ENCODE measurements around the gene CLEC11A. TPM values are rescaled to one million over a fixed set of nuclear protein-coding genes. Genes with fewer than 3 reads are reported as not detected.

Gene CLEC11A
- total and polyA plus RNA-seq, 9 of the 15 experiments (the other 6 are each of a cell fraction or from before 2014, with no cell fraction given), result 0.39 to 43.9 (median 3.4) TPM

DNA sequence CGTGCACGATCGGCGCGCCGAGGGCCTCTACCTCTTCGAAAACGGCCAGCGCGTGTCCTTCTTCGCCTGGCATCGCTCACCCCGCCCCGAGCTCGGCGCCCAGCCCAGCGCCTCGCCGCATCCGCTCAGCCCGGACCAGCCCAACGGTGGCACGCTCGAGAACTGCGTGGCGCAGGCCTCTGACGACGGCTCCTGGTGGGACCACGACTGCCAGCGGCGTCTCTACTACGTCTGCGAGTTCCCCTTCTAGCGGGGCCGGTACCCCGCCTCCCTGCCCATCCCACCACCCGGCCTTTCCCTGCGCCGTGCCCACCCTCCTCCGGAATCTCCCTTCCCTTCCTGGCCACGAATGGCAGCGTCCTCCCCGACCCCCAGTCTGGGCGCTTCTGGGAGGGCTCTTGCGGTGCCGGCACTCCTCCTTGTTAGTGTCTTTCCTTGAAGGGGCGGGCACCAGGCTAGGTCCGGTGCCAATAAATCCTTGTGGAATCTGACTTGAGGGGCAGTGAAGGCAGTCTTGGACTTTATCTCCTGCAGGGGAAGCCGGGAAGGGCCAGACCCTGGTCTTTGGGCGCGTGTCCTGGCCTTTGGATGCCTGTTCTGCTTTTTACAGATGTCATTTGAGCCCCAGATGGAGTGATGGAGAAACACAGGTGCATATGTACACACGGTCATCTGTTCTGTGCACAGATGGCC is 2.2 kb downstream of the CLEC11A start (continued):
- TF ChIP-seq, protein P1, sequence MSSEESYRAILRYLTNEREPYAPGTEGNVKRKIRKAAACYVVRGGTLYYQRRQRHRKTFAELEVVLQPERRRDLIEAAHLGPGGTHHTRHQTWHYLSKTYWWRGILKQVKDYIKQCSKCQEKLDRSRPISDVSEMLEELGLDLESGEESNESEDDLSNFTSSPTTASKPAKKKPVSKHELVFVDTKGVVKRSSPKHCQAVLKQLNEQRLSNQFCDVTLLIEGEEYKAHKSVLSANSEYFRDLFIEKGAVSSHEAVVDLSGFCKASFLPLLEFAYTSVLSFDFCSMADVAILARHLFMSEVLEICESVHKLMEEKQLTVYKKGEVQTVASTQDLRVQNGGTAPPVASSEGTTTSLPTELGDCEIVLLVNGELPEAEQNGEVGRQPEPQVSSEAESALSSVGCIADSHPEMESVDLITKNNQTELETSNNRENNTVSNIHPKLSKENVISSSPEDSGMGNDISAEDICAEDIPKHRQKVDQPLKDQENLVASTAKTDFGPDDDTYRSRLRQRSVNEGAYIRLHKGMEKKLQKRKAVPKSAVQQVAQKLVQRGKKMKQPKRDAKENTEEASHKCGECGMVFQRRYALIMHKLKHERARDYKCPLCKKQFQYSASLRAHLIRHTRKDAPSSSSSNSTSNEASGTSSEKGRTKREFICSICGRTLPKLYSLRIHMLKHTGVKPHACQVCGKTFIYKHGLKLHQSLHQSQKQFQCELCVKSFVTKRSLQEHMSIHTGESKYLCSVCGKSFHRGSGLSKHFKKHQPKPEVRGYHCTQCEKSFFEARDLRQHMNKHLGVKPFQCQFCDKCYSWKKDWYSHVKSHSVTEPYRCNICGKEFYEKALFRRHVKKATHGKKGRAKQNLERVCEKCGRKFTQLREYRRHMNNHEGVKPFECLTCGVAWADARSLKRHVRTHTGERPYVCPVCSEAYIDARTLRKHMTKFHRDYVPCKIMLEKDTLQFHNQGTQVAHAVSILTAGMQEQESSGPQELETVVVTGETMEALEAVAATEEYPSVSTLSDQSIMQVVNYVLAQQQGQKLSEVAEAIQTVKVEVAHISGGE (CRISPR knock-in tag; IDR thresholded peaks at IDR 0.05), result peak in 2 of 3 experiments; percentile 76 to 87; a peak in 4 of 6 replicates
- TF ChIP-seq, protein P2, sequence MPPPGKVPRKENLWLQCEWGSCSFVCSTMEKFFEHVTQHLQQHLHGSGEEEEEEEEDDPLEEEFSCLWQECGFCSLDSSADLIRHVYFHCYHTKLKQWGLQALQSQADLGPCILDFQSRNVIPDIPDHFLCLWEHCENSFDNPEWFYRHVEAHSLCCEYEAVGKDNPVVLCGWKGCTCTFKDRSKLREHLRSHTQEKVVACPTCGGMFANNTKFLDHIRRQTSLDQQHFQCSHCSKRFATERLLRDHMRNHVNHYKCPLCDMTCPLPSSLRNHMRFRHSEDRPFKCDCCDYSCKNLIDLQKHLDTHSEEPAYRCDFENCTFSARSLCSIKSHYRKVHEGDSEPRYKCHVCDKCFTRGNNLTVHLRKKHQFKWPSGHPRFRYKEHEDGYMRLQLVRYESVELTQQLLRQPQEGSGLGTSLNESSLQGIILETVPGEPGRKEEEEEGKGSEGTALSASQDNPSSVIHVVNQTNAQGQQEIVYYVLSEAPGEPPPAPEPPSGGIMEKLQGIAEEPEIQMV (tag; conservative IDR thresholded peaks at IDR 0.05; ENCODE audit: low read depth), result no peak
- TF ChIP-seq, protein P3, sequence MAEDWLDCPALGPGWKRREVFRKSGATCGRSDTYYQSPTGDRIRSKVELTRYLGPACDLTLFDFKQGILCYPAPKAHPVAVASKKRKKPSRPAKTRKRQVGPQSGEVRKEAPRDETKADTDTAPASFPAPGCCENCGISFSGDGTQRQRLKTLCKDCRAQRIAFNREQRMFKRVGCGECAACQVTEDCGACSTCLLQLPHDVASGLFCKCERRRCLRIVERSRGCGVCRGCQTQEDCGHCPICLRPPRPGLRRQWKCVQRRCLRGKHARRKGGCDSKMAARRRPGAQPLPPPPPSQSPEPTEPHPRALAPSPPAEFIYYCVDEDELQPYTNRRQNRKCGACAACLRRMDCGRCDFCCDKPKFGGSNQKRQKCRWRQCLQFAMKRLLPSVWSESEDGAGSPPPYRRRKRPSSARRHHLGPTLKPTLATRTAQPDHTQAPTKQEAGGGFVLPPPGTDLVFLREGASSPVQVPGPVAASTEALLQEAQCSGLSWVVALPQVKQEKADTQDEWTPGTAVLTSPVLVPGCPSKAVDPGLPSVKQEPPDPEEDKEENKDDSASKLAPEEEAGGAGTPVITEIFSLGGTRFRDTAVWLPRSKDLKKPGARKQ (CRISPR knock-in tag; IDR thresholded peaks at IDR 0.05), result no peak
- TF ChIP-seq SAP30 (IDR thresholded peaks at IDR 0.05; ENCODE audit: borderline replicate concordance, insufficient read depth, low read depth, low read length, poor library complexity, severe bottlenecking) (peak; percentile 46), CBX2 (IDR thresholded peaks at IDR 0.05; ENCODE audit: insufficient read depth, low read length, poor library complexity, severe bottlenecking) (no peak), ETS2 (tag; IDR thresholded peaks at IDR 0.05; ENCODE audit: borderline replicate concordance, poor library complexity, severe bottlenecking) (no peak), ZNF57 (CRISPR knock-in tag; IDR thresholded peaks at IDR 0.05) (no peak)
- TF ChIP-seq, protein P4, sequence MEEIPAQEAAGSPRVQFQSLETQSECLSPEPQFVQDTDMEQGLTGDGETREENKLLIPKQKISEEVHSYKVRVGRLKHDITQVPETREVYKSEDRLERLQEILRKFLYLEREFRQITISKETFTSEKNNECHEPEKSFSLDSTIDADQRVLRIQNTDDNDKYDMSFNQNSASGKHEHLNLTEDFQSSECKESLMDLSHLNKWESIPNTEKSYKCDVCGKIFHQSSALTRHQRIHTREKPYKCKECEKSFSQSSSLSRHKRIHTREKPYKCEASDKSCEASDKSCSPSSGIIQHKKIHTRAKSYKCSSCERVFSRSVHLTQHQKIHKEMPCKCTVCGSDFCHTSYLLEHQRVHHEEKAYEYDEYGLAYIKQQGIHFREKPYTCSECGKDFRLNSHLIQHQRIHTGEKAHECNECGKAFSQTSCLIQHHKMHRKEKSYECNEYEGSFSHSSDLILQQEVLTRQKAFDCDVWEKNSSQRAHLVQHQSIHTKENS (CRISPR knock-in tag; IDR thresholded peaks at IDR 0.05), result no peak
- TF ChIP-seq, protein P5, sequence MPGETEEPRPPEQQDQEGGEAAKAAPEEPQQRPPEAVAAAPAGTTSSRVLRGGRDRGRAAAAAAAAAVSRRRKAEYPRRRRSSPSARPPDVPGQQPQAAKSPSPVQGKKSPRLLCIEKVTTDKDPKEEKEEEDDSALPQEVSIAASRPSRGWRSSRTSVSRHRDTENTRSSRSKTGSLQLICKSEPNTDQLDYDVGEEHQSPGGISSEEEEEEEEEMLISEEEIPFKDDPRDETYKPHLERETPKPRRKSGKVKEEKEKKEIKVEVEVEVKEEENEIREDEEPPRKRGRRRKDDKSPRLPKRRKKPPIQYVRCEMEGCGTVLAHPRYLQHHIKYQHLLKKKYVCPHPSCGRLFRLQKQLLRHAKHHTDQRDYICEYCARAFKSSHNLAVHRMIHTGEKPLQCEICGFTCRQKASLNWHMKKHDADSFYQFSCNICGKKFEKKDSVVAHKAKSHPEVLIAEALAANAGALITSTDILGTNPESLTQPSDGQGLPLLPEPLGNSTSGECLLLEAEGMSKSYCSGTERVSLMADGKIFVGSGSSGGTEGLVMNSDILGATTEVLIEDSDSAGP (CRISPR knock-in tag; IDR thresholded peaks at IDR 0.05), result no peak
- TF ChIP-seq, protein P6, sequence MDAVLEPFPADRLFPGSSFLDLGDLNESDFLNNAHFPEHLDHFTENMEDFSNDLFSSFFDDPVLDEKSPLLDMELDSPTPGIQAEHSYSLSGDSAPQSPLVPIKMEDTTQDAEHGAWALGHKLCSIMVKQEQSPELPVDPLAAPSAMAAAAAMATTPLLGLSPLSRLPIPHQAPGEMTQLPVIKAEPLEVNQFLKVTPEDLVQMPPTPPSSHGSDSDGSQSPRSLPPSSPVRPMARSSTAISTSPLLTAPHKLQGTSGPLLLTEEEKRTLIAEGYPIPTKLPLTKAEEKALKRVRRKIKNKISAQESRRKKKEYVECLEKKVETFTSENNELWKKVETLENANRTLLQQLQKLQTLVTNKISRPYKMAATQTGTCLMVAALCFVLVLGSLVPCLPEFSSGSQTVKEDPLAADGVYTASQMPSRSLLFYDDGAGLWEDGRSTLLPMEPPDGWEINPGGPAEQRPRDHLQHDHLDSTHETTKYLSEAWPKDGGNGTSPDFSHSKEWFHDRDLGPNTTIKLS (IDR thresholded peaks at IDR 0.05; ENCODE audit: borderline replicate concordance, low read depth), result peak; percentile 39
- TF ChIP-seq, protein P7, sequence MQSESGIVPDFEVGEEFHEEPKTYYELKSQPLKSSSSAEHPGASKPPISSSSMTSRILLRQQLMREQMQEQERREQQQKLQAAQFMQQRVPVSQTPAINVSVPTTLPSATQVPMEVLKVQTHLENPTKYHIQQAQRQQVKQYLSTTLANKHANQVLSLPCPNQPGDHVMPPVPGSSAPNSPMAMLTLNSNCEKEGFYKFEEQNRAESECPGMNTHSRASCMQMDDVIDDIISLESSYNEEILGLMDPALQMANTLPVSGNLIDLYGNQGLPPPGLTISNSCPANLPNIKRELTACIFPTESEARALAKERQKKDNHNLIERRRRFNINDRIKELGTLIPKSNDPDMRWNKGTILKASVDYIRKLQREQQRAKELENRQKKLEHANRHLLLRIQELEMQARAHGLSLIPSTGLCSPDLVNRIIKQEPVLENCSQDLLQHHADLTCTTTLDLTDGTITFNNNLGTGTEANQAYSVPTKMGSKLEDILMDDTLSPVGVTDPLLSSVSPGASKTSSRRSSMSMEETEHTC (IDR thresholded peaks at IDR 0.05), result no peak
